ENCODE measurements around the gene TAF12.
"Not testable (repeated sequence)": the region's sequence is repeated elsewhere in the genome, so short reads cannot be mapped to it uniquely, and the experiment has no call there.

Gene TAF12

GRCh38 chr1:28592321-28593071, 50.4 kb downstream of the TAF12 start:
- ATAC-seq (ENCODE audit: insufficient read depth, low read depth) = peak; percentile 57

GRCh38 chr1:28591708-28592320, 51.1 kb downstream of the TAF12 start, which contains the start of gene RAB42:
Gene RAB42 (plus strand): TSS chr1:28592265. CDS start chr1:28592512, 247 bp downstream.
- H3K9me3 ChIP-seq (ENCODE audit: insufficient read depth, low read length, severe bottlenecking) = no peaks in the 10 kb centered on the region
- no peak for TF ChIP-seq EZH2 (IDR thresholded peaks at IDR 0.05; ENCODE audit: borderline replicate concordance, low read depth, low read length, severe bottlenecking)
- no peak for TF ChIP-seq CTCF (IDR thresholded peaks at IDR 0.05; ENCODE audit: borderline replicate concordance, extremely low read depth, low read length, poor library complexity, severe bottlenecking)
- H3K4me2 ChIP-seq (ENCODE audit: insufficient read depth, low read length) = peak within 1 kb of the TSS; percentile 52
- no peak within 1 kb of the TSS; the same call in 1 of the 2 replicates for H2AFZ ChIP-seq (ENCODE audit: low read depth, low read length)
- H3K27ac ChIP-seq (ENCODE audit: low read length) = no peak within 1 kb of the TSS
- peaks cover 5% of the 10 kb centered on the region for H3K4me1 ChIP-seq (ENCODE audit: insufficient read depth, low read length)
- H3K36me3 ChIP-seq (ENCODE audit: insufficient read depth, low read length) = no peaks in the 10 kb centered on the region
- H4K20me1 ChIP-seq (ENCODE audit: insufficient read depth, low read length) = no peaks in the 10 kb centered on the region; the same call in 1 of the 2 replicates
- H3K4me3 ChIP-seq (ENCODE audit: low read depth in 1 of 2, low read length in 2 of 2) = peak within 1 kb of the TSS in 1 of 2 experiments; percentile 39; a peak in 2 of 4 replicates
- ATAC-seq (ENCODE audit: insufficient read depth, low read depth) (peak; percentile 27; the same call in 1 of the 3 replicates), DNase-seq (no peak)
- H3K79me2 ChIP-seq (ENCODE audit: insufficient read depth, low read length) = no peaks in the 10 kb centered on the region
- H3K27me3 ChIP-seq (ENCODE audit: insufficient read depth, low read length, poor library complexity) = no peaks in the 10 kb centered on the region
- H3K9ac ChIP-seq (ENCODE audit: low read depth, low read length) = peak within 1 kb of the TSS; percentile 39; the same call in 1 of the 2 replicates

More at GRCh38 chr1:28592321-28593071, 50.4 kb downstream of the TAF12 start:
- Histone ChIP-seq H3K27ac (ENCODE audit: low read length) (no peak overlapping the region), H3K36me3 (ENCODE audit: insufficient read depth, low read length) (no peaks in the 10 kb centered on the region), H3K9me3 (ENCODE audit: insufficient read depth, low read length, severe bottlenecking) (no peaks in the 10 kb centered on the region), H3K9ac (ENCODE audit: low read depth, low read length) (peak overlapping the region; percentile 39; the same call in 1 of the 2 replicates), H3K4me2 (ENCODE audit: insufficient read depth, low read length) (peak overlapping the region; percentile 52), H2AFZ (ENCODE audit: low read depth, low read length) (no peak overlapping the region; the same call in 1 of the 2 replicates), H3K27me3 (ENCODE audit: insufficient read depth, low read length, poor library complexity) (no peaks in the 10 kb centered on the region), H3K79me2 (ENCODE audit: insufficient read depth, low read length) (no peaks in the 10 kb centered on the region), H3K4me1 (ENCODE audit: insufficient read depth, low read length) (peaks cover 5% of the 10 kb centered on the region), H4K20me1 (ENCODE audit: insufficient read depth, low read length) (no peaks in the 10 kb centered on the region; the same call in 1 of the 2 replicates), H3K4me3 (ENCODE audit: low read depth in 1 of 2, low read length in 2 of 2) (peak overlapping the region in 1 of 2 experiments; percentile 39; a peak in 2 of 4 replicates)
- DNase-seq = no peak
- TF ChIP-seq CTCF (IDR thresholded peaks at IDR 0.05; ENCODE audit: borderline replicate concordance, extremely low read depth, low read length, poor library complexity, severe bottlenecking) (no peak), EZH2 (IDR thresholded peaks at IDR 0.05; ENCODE audit: borderline replicate concordance, low read depth, low read length, severe bottlenecking) (no peak)

- H3K79me2 ChIP-seq (ENCODE audit: insufficient read depth, low read length); H4K20me1 ChIP-seq (ENCODE audit: insufficient read depth, low read length); H3K4me2 ChIP-seq (ENCODE audit: insufficient read depth, low read length); H3K9me3 ChIP-seq (ENCODE audit: insufficient read depth, low read length, severe bottlenecking); H2AFZ ChIP-seq (ENCODE audit: low read depth, low read length); H3K27ac ChIP-seq (ENCODE audit: low read length); H3K36me3 ChIP-seq (ENCODE audit: insufficient read depth, low read length); H3K9ac ChIP-seq (ENCODE audit: low read depth, low read length); ATAC-seq (ENCODE audit: insufficient read depth, low read depth); H3K4me3 ChIP-seq (ENCODE audit: low read depth in 1 of 2, low read length in 2 of 2); H3K4me1 ChIP-seq (ENCODE audit: insufficient read depth, low read length); H3K27me3 ChIP-seq (ENCODE audit: insufficient read depth, low read length, poor library complexity); DNase-seq: not testable (repeated sequence)
Observed at GRCh38 chr1:28586585-28587391, 56.1 kb downstream of the TAF12 start.

Measured in DND-41 (cell line).